Dedifferentiated amniotic fluid mesenchymal stem cell (primary cell): ENCODE results near the gene TLK2.
"Not testable (repeated sequence)": the region's sequence is repeated elsewhere in the genome, so short reads cannot be mapped to it uniquely, and the experiment has no call there.

ENCODE experiments used
- DNase-seq: peaks from one replicate; pipeline ENCODE4 v3.0.0-alpha.2; 2016; ENCODE audit errors: extremely low spot score

TLK2 gene

DNA sequence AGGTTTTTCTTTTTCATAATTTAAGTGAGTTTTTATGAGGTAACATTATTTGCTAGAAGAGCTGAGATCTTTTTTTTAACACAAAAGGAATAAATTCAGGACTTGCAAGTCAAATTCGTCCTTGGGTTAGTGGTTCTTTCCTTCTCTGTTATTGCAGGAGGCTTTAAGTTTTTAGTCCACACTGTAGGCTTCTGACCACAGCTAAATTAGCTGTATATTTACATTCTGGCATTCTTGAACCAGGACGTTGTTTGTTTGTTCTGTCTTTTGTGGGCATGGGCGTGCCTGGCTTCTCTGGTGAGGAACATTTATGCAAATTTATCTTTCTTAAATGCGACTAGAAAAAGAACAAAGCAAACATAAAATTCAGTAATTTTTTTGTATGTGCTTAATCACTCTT is 80.3 kb downstream of the TLK2 start:
- DNase-seq, result peak; percentile 48

DNA sequence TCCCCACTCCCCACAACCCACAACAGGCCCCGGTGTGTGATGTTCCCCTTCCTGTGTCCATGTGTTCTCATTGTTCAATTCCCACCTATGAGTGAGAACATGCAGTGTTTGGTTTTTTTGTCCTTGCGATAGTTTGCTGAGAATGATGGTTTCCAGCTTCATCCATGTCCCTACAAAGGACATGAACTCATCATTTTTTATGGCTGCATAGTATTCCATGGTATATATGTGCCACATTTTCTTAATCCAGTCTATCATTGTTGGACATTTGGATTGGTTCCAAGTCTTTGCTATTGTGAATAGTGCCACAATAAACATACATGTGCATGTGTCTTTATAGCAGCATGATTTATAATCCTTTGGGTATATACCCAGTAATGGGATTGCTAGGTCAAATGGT is 82.3 kb downstream of the TLK2 start:
- DNase-seq, result not testable (repeated sequence)

DNA sequence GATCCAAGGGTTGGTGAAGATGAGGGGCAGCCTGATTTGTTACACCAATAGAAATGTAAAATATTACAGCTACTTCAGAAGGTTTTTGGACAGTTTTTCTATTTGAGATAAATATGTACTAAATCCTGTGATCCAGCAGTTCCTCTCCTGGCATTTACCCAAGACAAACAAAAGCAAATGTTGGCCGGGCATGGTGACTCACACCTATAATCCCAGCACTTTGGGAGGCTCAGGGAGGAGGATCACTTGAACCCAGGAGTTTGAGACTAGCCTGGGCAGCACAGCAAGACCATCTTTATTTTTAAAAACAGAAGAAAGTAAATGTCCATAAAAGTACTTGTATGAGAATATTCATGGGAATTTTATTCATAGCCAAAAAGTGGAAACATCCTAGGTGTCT is 84.0 kb downstream of the TLK2 start:
- DNase-seq, result no peak

DNA sequence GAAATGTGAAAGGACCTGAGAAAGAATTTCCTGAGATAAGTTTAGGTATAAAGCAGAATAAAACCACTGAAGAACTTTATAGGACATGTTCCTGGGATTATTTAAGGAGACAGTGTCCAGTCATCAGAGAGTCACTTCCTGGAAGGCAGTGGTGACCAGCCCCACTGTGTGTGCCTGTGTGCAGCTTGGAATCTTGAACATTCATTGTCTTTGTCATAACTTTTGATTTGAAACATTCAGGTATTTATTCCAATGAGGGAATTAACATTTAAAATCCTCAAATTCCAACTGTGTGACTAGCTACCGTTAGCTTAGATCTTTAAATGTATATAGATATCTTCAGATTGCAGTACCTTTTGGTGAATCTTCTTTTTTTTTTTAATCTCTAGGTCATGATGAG is 87.2 kb downstream of the TLK2 start:
- peak; percentile 22 for DNase-seq

DNA sequence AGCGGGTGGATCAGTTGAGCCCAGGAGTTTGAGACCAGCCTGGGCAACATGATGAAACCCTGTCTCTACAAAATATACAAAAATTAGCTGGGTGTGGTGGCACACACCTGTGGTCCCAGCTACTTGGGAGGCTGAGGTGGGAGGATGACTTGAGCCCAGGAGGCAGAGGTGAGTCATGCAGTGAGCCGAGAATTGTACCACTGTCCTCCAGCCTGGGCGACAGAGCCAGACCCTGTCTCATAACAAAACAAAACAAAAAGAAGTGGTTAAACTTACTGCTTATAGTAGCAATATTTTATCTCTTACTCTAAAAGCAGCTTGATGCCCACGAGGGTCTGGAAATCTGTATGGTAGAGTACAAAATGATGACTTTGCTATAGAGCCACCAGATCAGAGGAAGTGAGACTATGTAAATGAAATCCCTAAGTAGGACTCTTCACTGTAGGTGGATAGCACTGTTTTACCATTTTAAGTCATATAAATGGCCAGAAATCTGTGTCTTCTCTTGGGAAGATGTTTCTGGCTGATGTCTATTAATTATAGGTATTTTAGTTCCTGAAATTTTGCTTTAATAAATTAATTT is 88.5 kb downstream of the TLK2 start:
- no peak for DNase-seq

DNA sequence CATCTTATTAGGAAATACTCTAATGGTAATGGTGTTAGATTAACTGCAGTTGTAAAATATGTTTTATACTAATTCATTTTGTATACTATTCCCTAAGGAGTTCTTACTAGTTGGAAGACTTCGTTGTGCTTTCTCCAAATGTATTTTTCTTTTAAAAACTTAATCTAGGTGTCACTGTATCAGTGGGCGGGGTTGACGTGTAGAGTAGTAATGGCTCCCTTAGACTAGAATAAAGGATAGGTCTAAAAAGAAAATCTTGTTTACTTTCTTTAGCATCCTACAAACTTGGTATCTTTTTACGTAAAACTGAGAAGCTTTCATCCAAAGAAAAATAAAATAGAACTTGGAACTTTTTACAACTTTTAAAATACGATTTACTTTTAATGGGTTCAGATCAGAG is 93.9 kb downstream of the TLK2 start:
- no peak for DNase-seq

DNA sequence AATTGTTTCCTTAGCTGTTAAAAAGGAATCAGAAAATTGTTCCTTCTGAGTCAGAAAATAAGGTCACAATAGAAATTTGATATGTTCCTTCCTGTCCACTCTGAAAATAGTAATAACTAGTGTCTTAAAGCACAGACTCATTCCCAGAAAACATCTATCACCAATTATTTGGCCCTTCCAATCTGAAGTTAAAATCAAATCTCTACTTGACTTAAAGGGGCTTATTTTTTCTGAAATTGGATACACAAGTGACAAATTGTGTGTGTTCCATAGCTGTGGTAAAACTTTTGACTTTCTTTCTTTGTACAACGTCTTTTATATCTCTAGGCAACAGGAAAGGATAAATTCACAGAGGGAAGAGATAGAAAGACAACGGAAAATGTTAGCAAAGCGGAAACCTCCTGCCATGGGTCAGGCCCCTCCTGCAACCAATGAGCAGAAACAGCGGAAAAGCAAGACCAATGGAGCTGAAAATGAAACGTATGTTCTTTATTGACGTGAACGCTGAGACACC is 94.3 kb downstream of the TLK2 start:
- no peak for DNase-seq

DNA sequence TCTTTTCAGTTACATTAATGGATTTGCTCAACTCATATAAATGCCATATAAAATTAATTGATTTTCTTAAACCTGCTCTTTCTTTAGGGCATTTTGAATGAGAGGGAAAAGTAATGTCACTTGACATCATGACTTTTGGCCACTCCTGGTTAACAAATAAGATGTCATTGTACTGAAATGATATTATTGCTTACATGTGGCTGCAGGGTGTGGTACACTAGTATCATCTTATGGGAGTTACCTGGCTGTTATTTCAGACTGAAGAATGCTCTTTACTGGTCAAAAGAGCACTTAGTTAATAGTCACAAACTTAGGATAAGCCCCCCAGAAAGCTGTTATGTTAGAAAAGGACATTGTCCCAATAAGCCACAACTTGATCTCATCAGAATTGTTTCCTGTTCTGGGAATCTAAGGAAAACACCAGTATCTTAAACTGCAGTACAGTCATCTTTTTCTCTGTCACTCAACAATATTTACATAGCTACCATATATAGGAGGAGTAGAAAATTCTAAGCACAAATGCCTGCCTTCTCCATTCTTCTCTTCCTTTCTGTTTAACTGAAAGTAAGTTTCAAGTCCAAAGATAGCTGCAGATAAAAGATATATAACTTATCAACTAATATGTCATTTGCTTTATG is 95.0 kb downstream of the TLK2 start:
- DNase-seq, result no peak

DNA sequence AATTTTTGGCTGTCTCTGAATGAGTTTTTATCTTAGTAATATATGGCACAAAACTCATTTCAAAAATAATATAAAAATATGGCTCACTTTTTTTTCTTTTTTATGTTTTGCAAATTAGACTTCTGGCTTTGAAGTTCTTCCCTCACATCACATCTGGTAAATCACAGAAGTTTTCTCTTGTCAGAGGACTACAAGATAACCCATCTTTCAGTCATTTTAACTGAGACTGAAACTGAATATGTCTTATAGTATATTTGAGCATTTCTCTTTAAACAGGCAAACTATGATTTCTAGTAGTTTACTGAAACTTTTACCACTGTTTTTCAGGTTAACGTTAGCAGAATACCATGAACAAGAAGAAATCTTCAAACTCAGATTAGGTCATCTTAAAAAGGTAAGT is 97.8 kb downstream of the TLK2 start:
- no peak for DNase-seq

DNA sequence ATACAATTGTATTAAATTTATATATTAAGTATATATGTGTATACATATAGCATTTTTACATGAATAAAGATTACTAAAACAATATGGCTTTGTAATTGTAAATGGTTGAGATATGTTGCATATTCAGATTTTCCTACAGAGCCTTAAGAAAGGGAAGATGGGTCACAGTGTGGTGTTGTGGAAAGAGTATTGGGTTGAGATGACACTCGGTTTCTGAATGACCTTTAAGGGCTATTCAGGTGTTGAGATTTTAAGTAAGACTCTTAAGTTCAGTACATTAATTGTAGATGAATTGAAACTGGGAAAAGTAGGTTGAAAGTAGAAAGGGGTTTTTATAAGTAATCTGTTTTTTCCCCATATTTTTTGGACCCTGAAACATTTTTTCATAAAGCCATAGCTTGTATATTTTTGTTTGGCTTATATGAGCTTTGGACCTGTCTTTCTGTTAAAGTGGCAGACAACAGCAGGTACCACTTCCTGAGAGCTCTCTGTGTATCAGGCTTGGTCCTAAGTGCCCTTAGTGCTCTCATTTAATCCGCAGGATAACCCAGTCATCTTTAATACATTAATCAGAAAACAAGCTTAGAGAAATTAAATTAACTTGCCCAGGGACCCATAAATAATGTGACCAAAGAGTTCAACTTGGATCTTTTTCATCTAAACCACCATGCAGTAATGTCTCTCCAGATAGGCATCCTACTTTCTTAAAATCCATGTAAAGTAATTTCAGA is 100.3 kb downstream of the TLK2 start:
- no peak for DNase-seq

DNA sequence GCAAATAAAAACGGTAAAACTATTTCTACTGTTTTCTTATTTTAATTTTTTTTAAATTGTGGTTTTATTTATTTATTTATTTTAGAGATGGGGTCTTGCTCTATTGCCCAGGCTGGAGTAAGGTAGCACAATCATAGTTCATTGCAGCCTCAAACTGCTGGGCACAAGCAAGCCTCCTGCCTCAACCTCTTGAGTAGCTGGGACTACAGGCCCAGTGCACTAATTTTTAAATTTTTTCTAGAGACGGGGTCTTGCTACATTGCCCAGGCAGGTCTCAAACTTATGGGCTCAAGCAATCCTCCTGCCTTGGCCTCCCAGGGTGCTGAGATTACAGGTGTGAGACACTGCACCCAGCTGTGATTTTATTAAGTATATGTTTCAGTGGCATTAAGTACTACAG is 102.3 kb downstream of the TLK2 start:
- DNase-seq, result no peak

DNA sequence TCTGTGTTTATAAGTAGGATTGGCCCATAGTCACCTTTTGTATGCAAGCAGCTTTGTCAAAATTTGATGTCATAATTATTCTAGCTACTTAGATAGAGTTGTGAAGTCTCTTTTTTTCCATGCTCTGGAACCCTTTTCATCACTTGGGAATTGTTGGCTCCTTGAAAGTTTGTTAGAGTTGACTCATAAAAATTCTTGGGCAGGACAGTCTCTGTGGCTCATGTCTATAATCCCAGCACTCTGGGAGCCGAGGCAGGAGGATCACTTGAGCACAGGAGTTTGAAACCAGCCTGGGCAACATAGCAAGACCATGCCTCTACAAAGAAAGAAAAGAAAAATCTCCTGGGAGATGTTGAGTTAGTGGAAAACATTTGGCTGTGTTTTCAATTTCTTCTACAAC is 103.1 kb downstream of the TLK2 start:
- no peak for DNase-seq

DNA sequence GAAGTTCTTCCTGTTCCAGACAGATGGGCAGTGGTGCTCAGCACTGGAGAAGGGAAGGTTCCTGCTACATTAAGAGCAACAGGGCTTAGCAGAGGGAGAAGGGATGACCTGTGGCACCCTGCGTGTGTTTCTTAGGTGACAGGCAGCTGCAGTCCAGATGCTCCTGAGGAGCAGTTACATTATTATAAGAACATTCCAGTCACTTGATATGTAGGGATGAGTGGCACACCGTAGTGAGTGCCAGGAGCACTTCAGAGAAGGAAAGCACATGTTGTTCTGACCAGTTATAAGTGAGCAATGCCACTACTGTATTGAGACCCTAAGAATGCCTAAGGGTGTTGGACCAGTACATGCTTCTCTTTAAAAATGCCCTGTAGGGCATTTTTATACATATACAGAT is 108.9 kb downstream of the TLK2 start:
- DNase-seq, result no peak

DNA sequence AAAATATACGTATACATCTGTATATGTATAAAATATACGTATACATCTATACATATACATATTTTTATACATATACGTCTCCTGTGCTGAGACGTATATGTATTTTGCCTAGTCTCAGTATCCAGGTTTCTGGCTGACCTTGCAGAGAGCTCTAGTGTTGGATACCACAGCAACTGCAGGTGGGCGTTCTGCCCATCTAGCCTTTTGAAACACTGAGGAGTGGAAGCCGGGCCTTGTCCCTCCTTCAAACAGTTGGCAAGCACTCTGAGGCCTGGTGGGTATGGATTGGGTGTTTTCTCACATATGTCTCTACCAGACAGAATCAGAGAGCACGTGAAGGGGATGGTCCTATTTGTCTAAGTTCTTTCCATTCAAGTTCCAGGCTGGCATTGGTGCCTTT is 109.5 kb downstream of the TLK2 start:
- DNase-seq, result no peak

DNA sequence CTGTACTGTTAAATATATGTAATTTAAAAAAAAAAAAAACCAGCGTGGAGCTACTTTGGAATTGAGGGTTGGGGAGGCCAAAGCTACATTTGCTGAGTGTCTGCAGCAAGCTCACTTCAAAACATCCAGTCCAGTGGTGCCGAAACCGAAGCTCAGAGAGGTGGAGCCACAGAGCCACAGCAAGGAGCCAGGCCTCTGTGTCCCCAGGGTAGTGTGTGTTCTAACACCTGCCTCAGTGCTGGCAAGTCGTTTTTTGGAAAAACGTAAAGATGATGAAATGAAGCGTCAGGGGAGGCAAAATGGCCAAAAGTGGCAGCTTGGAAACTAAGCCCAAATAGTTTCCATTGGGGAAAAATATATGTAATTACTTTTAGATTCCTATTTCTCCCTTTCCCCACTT is 112.7 kb downstream of the TLK2 start:
- no peak for DNase-seq

DNA sequence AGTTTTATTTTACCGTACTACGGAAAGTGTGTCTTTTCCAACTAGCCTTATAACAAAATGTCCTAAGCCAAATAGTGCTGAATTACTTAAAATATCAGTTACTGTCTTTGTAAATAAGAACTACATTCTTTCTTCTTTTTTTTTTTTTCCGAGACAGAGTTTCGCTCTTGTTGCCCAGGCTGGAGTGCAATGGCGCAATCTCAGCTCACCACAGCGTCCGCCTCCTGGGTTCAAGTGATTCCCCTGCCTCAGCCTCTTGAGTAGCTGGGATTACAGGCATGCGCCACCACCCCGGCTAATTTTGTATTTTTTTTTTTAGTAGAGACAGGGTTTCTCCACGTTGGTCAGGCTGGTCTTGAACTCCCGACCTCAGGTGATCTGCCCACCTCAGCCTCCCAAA is 113.2 kb downstream of the TLK2 start:
- not testable (repeated sequence) for DNase-seq

DNA sequence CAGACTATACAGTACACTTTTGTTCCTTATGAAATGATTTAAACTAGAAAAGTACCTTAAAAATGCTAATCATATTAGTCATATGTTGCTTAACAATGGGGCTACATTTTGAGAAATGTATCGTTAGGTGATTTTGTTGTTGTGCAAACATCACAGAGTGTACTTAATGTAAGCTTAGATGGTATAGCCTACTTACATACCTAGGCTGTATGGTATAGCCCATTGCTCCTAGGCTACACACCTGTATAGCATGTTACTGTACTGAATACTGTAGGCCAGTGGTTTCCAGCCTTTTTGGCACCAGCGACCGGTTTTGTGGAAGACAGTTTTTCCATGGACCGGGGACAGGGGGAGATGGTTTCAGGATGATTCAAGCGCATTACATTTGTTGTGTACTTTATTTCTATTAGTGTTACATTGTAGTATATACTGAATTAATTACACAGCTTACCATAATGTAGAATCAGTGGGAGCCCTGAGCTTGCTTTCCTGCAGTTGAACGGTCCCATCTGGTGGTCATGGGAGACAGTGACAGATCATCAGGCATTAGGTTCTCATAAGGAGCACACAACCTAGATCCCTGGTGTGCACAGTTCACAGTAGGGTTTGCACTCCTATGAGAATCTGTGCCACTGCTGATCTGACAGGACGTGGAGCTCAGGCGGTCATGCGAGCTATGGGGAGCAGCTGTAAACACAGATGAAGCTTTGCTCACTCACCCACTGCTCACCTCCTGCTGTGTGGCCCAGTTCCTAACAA is 113.9 kb downstream of the TLK2 start:
- DNase-seq, result no peak

DNA sequence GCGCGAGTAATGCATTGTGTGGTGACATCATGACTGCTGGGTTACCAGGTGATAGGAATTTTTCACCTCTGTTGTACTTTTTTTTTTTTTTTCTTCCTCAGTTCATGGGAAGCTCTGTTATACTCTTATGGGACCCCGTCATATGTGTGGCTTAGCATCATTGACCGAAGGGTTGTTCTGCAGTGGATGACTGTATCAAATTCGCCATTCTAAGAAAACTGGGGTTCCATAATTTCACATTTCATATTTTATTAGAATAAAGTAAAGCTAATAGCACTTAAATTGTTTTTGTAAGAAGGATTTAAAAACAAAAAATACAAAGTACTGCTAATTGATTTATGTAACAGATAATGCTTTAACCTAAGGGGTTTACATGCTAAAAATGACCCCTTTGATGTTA is 116.9 kb downstream of the TLK2 start:
- DNase-seq, result no peak

DNA sequence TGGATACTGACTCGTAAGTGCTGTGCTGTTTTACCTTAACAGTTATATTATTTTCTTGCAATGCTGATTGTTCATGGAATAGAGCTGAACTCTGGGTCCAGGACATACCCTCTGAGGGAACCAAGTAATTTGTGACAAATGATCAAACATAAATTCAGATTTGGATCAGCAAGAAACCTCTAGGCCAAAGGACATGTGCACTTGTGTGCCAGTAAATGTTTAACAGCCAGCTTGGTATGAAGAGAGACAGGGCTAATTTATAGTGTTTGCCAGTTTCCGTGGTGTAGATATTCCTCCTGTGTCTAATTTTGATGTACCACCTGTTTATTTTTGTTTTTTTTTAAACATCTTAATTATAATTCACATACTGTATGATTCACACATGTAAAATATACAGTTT is 118.0 kb downstream of the TLK2 start:
- DNase-seq, result no peak

DNA sequence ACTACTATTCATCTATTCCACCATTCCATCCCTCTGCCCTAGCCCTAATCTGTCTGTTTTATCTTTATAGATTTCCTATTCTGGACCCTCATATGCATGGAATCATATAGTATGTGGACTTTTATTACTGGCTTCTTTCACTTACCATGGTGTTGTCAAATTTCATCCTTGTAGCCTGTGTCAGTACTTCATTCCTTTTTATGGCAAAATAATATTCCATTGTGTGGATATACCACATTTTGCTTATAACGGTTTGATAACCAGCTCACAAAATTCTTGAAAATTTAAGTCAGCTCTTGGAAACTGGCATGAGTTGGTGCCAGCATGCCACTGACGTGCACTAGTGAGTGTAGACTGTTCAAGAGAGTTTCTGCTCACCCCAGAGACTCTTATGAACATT is 118.5 kb downstream of the TLK2 start:
- no peak for DNase-seq

DNA sequence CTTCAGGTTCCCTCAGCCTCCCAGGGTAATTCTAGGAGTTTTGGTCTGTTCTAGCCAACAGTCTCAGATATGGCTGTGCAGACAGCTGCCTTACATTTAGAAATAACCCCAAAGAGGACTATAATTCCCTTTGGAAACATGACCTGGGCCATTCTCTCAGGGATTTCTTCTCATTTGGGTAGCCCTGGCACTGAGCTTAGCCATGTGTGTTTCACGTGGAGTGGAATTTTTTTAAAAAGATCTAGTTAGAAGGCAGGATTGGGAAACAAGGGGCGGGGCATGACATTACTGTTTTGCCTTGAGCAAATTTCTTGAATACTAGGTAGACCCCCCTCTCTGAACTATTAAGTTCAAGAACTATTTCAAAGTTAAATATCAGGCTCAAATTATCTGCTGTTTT is 119.3 kb downstream of the TLK2 start:
- peak; percentile 89 for DNase-seq

DNA sequence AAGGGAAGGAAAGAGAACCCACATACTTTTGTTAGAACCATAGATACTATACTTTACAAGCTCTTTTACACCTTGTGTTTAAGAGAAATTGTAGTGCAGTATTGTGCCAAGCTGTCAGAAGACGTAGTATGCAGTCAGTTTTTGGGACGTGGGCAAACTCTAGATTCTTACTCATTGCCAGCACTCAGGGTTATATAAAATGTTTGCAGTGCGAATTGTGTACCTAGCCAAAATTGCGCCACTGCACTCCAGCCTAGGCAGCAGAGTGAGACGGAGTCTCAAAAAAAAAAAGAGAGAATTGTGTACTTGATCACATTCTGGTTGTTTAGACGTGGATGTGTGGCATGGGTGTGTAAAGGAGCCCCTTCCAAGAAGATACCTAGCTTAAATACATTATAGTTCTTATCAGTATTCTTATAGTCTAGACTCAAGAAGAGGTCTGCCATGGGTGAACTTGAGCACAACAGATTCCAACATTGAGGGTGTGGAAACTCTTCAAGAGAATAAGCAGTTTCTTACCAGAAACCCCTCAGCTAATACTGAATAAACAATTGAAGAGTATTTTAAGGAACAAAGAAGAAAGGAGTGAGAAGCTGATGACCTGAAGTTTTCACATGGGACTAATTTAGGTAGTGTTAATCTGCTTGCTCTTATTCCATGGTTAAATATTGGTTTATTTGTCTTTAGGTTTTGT is 121.5 kb downstream of the TLK2 start:
- no peak for DNase-seq
